ENCODE results near the gene RFX8.
A peak's percentile ranks its signal among the peaks of the same experiment; 100 is the strongest.

The RFX8 gene

GRCh38 chr2:101474731-101475384 lies at the start of gene RFX8:
Gene RFX8, minus strand, starts transcription at chr2:101475112. Its CDS starts 8,264 bp downstream, at chr2:101466848.
- TF ChIP-seq, protein P1, sequence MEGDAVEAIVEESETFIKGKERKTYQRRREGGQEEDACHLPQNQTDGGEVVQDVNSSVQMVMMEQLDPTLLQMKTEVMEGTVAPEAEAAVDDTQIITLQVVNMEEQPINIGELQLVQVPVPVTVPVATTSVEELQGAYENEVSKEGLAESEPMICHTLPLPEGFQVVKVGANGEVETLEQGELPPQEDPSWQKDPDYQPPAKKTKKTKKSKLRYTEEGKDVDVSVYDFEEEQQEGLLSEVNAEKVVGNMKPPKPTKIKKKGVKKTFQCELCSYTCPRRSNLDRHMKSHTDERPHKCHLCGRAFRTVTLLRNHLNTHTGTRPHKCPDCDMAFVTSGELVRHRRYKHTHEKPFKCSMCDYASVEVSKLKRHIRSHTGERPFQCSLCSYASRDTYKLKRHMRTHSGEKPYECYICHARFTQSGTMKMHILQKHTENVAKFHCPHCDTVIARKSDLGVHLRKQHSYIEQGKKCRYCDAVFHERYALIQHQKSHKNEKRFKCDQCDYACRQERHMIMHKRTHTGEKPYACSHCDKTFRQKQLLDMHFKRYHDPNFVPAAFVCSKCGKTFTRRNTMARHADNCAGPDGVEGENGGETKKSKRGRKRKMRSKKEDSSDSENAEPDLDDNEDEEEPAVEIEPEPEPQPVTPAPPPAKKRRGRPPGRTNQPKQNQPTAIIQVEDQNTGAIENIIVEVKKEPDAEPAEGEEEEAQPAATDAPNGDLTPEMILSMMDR (IDR thresholded peaks at IDR 0.05; ENCODE audit: low read depth, low read length, missing control alignments): no peak
- H3K4me3 ChIP-seq (ENCODE audit: low read depth, low read length): peak within 1 kb of the TSS; percentile 4; the same call in 1 of the 2 replicates
- DNase-seq (ENCODE audit: low read depth): no peak

GRCh38 chr2:101521487-101521886 lies 46.6 kb upstream of the RFX8 start:
- DNase-seq (ENCODE audit: low read depth): no peak
- TF ChIP-seq, protein P1 (IDR thresholded peaks at IDR 0.05; ENCODE audit: low read depth, low read length, missing control alignments): no peak
- H3K4me3 ChIP-seq (ENCODE audit: low read depth, low read length): no peak overlapping the region

- no peak overlapping the region for H3K4me3 ChIP-seq (ENCODE audit: low read depth, low read length)
- TF ChIP-seq, protein P1 (IDR thresholded peaks at IDR 0.05; ENCODE audit: low read depth, low read length, missing control alignments): no peak
- no peak for DNase-seq (ENCODE audit: low read depth)
Observed at GRCh38 chr2:101520246-101520645, 45.3 kb upstream of the RFX8 start.

GRCh38 chr2:101518578-101519492 lies 43.9 kb upstream of the RFX8 start:
- no peak overlapping the region for H3K4me3 ChIP-seq (ENCODE audit: low read depth, low read length)

GRCh38 chr2:101517758-101518271 lies 42.9 kb upstream of the RFX8 start:
- TF ChIP-seq, protein P1 (IDR thresholded peaks at IDR 0.05; ENCODE audit: low read depth, low read length, missing control alignments): no peak
- DNase-seq (ENCODE audit: low read depth): no peak
- H3K4me3 ChIP-seq (ENCODE audit: low read depth, low read length): no peak overlapping the region

More at GRCh38 chr2:101518578-101519492, 43.9 kb upstream of the RFX8 start:
- DNase-seq (ENCODE audit: low read depth): no peak
- TF ChIP-seq, protein P1 (IDR thresholded peaks at IDR 0.05; ENCODE audit: low read depth, low read length, missing control alignments): no peak

DNA sequence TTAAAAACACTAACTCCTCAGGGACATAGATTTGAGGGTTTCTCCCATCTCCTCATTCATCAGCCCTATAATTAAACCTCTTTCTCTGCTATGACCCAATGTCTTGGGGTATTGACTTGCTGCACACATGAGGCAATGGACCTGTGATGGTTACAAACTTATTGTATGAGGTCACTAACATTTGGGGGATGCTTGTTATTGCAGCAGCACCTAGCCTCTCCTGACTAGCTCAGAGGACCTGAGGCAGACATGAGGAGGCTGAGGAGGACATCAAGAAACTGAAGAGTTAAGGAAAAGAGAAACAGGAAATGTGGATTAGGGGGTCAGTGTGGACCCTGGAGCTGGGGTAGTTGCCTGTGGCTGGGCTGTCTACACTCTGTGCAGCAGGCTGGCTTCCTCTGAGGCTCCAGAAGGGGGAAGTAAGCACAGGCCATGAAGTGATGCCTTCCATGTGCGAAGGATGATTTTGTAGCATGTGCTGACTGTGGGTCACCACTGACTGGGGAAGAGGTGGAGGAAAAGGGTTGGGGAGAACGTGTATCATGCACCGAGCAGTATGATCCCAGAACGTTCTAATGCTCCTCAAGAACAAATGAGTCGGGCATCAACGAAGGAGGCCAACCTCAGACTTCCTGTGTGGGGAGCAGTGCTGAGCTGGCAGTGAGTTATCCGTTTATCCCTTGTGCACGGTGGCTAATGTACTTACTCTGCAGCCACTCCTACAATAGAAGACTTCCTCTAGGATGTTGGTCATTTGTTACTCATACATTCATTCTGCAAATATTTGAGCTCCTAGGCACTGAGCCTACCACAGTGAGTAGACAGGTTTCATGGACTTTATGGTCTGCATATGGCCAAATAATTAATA lies 42.1 kb upstream of the RFX8 start:
- H3K4me3 ChIP-seq (ENCODE audit: low read depth, low read length): no peak overlapping the region
- TF ChIP-seq, protein P1 (IDR thresholded peaks at IDR 0.05; ENCODE audit: low read depth, low read length, missing control alignments): no peak
- no peak for DNase-seq (ENCODE audit: low read depth)
